Natural killer cell (primary cell): Measurements from ENCODE around the gene ZBED1. TPM values are rescaled to one million over a fixed set of nuclear protein-coding genes. Genes with fewer than 3 reads are reported as not detected.
"Not testable (repeated sequence)": the region's sequence is repeated elsewhere in the genome, so short reads cannot be mapped to it uniquely, and the experiment has no call there.

ENCODE experiments used
- ATAC-seq, 3 donors: fragments of 150-1000 bp in 2 of 3; fragments of 200-7000 bp in 1 of 3; cut with Tn5 transposase; 1 replicate in 1 of 3; 2 replicates in 2 of 3; pipeline ENCODE4 v1.10.0; 2021; ENCODE audit warnings: mild to moderate bottlenecking in 2 of 3, moderate library complexity in 2 of 3
- DNase-seq, 2 donors: peaks; one replicate each; pipeline versions ENCODE4 v3.0.0 to v3.0.0-alpha.2; 2013 to 2021; ENCODE audit warnings: mixed read lengths in 1 of 2
- H3K27ac ChIP-seq: one replicate; pipeline ENCODE4 v1.5.1; 2013; ENCODE audit warnings: mild to moderate bottlenecking, low read length
- H3K27me3 ChIP-seq: one replicate; pipeline ENCODE4 v1.6.1; 2013; ENCODE audit warnings: low read length; ENCODE audit not compliant: control insufficient read depth, insufficient read depth
- H3K36me3 ChIP-seq: one replicate; pipeline ENCODE4 v1.6.1; 2013; ENCODE audit warnings: low read length; ENCODE audit not compliant: control insufficient read depth, insufficient read depth
- H3K4me1 ChIP-seq: one replicate; pipeline ENCODE4 v1.6.1; 2013; ENCODE audit warnings: low read length; ENCODE audit not compliant: control insufficient read depth, insufficient read depth
- H3K4me3 ChIP-seq: one replicate; pipeline ENCODE4 v1.5.1; 2013; ENCODE audit warnings: low read length
- H3K9me3 ChIP-seq: one replicate; pipeline ENCODE4 v1.6.1; 2013; ENCODE audit warnings: low read length; ENCODE audit not compliant: control insufficient read depth, insufficient read depth
- H3K27ac Mint-ChIP-seq, 2 donors: one replicate each; pipeline ENCODE4 v1.8.0; 2022; ENCODE audit warnings: mild to moderate bottlenecking in 2 of 2, mixed read lengths in 2 of 2, moderate library complexity in 1 of 2
- H3K27me3 Mint-ChIP-seq, 2 donors: one replicate each; pipeline ENCODE4 v1.8.0; 2022; ENCODE audit warnings: low read depth in 2 of 2, mixed read lengths in 2 of 2
- H3K36me3 Mint-ChIP-seq: one replicate; pipeline ENCODE4 v1.8.0; 2022; ENCODE audit warnings: mixed read lengths
- H3K4me1 Mint-ChIP-seq, 2 donors: one replicate each; pipeline ENCODE4 v1.8.0; 2022; ENCODE audit warnings: mixed read lengths in 2 of 2
- H3K4me3 Mint-ChIP-seq: one replicate; pipeline ENCODE4 v1.8.0; 2022; ENCODE audit warnings: mild to moderate bottlenecking, moderate library complexity, mixed read lengths
- H3K9me3 Mint-ChIP-seq, 2 donors: one replicate each; pipeline ENCODE4 v1.8.0; 2022; ENCODE audit warnings: mixed read lengths in 2 of 2
- WGBS: methylation state at CpG from one replicate; pipeline ENCODE4 v1.1.7; 2013; ENCODE audit warnings: missing lambda C conversion rate; ENCODE audit not compliant: insufficient coverage; 5-methylcytosine and 5-hydroxymethylcytosine counted together
- intact Hi-C: fragments of 100-400 bp; cut with micrococcal nuclease; formaldehyde crosslinking; loops from one replicate; pipeline ENCODE4 v1.14.2; 2022
- total RNA-seq, 4 donors: library from RNA; stranded (reverse); fragments of 120-200 nt in 1 of 4; gene quantifications; one replicate each; pipeline versions ENCODE4 v1.2.3 to v1.2.4, GENCODE V29; 2013 to 2022
- TF ChIP-seq, protein P1 (sequence below): fragments of 200-600 bp; IDR thresholded peaks from one replicate; pipeline ENCODE4 v1.8.0; 2022; ENCODE audit warnings: antibody characterized with exemption

The ZBED1 gene
- total RNA-seq, 3 donors from 2014 or later (not counting 1 experiment from before 2014, with no cell fraction given) = 30.5 to 36.3 (median 33.8) TPM

DNA sequence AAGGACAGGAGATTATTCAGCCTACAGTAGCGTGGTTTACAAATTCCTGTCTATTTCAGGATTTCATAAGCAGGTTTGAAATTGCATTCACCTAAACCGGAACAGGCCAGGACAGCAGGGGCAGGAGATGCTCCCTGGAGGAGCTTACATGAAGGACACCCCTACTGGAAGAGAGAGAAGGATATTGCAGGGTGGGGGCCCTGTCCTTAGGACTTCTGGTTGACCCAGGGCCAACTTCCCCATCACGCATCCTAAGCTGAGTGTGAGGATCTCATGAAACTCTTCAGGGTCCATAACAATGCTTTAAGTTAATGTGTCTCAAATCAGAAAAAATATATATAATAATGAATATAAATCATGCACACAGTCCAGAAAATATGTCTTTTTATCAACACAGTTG, 6.4 kb upstream of the ZBED1 start:
- WGBS = 89% methylated on average over 2 of the region's 3 CpGs
- no peak overlapping the region for H3K27ac ChIP-seq
- no peaks in the 10 kb centered on the region for H3K9me3 Mint-ChIP-seq
- no peak for DNase-seq
- TF ChIP-seq, protein P1, sequence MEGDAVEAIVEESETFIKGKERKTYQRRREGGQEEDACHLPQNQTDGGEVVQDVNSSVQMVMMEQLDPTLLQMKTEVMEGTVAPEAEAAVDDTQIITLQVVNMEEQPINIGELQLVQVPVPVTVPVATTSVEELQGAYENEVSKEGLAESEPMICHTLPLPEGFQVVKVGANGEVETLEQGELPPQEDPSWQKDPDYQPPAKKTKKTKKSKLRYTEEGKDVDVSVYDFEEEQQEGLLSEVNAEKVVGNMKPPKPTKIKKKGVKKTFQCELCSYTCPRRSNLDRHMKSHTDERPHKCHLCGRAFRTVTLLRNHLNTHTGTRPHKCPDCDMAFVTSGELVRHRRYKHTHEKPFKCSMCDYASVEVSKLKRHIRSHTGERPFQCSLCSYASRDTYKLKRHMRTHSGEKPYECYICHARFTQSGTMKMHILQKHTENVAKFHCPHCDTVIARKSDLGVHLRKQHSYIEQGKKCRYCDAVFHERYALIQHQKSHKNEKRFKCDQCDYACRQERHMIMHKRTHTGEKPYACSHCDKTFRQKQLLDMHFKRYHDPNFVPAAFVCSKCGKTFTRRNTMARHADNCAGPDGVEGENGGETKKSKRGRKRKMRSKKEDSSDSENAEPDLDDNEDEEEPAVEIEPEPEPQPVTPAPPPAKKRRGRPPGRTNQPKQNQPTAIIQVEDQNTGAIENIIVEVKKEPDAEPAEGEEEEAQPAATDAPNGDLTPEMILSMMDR = no peak
- H3K27me3 ChIP-seq = no peaks in the 10 kb centered on the region
- no peaks in the 10 kb centered on the region for H3K4me1 ChIP-seq
- no peaks in the 10 kb centered on the region for H3K4me1 Mint-ChIP-seq
- no peak overlapping the region for H3K4me3 Mint-ChIP-seq
- intact Hi-C loops = no loop called here
- H3K9me3 ChIP-seq = no peaks in the 10 kb centered on the region
- H3K4me3 ChIP-seq = no peak overlapping the region
- H3K27ac Mint-ChIP-seq = no peak overlapping the region
- no peaks in the 10 kb centered on the region for H3K36me3 ChIP-seq
- ATAC-seq = no peak
- peaks cover 0 to 5% of the 10 kb centered on the region in 2 donors for H3K27me3 Mint-ChIP-seq
- no peaks in the 10 kb centered on the region for H3K36me3 Mint-ChIP-seq

GRCh38 chrX:2505341-2505740, 4.6 kb upstream of the ZBED1 start:
- 94% methylated on average over 8 of the region's 8 CpGs for WGBS
- H3K27me3 Mint-ChIP-seq, H3K4me1 ChIP-seq, H3K4me3 ChIP-seq, H3K9me3 Mint-ChIP-seq, DNase-seq, H3K36me3 Mint-ChIP-seq, H3K27ac ChIP-seq, intact Hi-C loops, H3K9me3 ChIP-seq, H3K27me3 ChIP-seq, ATAC-seq, H3K27ac Mint-ChIP-seq, H3K36me3 ChIP-seq, H3K4me3 Mint-ChIP-seq, H3K4me1 Mint-ChIP-seq: not testable (repeated sequence)

GRCh38 chrX:2504706-2505332, 4.0 kb upstream of the ZBED1 start:
- H3K9me3 ChIP-seq = no peaks in the 10 kb centered on the region
- no peaks in the 10 kb centered on the region for H3K36me3 ChIP-seq
- intact Hi-C loops = loop anchor here (5.0 kb wide), 1 partner anchor 848 kb away; no protein-coding TSS in a partner anchor
- peaks cover 13% of the 10 kb centered on the region for H3K4me1 ChIP-seq
- TF ChIP-seq, protein P1 = no peak
- no peaks in the 10 kb centered on the region for H3K36me3 Mint-ChIP-seq
- H3K27ac ChIP-seq = no peak overlapping the region
- H3K4me3 ChIP-seq = no peak overlapping the region
- H3K27ac Mint-ChIP-seq = no peak overlapping the region
- no peaks in the 10 kb centered on the region for H3K9me3 Mint-ChIP-seq
- peaks cover 0 to 10% of the 10 kb centered on the region in 2 donors for H3K4me1 Mint-ChIP-seq
- no peaks in the 10 kb centered on the region for H3K27me3 Mint-ChIP-seq
- 84% methylated on average over 7 of the region's 7 CpGs for WGBS
- H3K27me3 ChIP-seq = no peaks in the 10 kb centered on the region
- DNase-seq = no peak
- no peak overlapping the region for H3K4me3 Mint-ChIP-seq
- ATAC-seq = no peak

DNA sequence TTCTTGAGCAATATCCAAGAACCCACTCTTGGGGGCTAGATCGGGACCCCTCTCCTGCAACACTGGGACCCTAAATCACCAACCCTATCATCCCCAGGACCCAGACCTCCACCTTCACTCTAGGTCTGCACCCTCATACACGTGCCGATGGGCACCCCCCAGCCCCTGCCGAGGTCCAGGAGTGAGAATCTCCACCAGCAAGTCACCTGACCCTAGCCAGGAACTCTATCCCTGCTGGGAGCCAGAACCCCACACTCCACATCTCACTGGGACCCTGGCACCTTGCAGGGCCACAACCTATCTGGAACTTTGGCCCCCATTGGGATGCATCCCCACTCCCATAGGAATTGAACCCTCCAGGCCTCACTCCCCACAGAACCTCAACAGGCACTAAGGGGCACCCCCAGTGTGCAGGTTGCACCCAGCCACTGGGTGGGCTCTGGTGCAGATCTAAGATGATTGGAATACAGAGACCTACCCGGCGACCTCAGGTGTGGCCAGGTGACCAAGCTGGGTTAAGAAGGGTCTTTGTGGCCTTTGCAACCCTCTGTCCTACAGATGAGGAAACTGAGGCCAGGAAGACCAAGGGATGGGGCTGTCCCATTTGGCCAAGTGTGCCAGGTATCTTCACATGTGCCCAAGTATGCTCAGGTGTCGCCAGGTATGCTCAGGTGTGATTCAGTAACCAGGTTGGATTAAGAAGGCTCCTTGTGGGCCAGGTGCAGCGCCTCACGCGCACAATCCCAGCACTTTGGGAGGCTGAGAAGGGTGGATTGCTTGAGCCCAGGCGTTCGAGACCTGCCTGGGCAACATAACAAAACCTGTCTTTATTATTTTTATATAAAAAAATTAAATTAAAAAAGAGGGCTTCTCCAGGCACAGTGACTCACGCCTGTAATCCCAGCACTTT, 3.1 kb upstream of the ZBED1 start:
- H3K27me3 Mint-ChIP-seq = no peaks in the 10 kb centered on the region

More for the DNA sequence above, 3.1 kb upstream of the ZBED1 start:
- ATAC-seq = no peak
- DNase-seq = no peak
- peak overlapping the region; percentile 76 to 92 for H3K27ac Mint-ChIP-seq
- no peaks in the 10 kb centered on the region for H3K36me3 Mint-ChIP-seq
- H3K9me3 Mint-ChIP-seq = no peaks in the 10 kb centered on the region
- Histone ChIP-seq H3K9me3 (no peaks in the 10 kb centered on the region), H3K4me1 (peaks cover 23% of the 10 kb centered on the region), H3K36me3 (no peaks in the 10 kb centered on the region), H3K4me3 (no peak overlapping the region), H3K27me3 (no peaks in the 10 kb centered on the region), H3K27ac (no peak overlapping the region)
- WGBS = 94% methylated on average over 11 of the region's 13 CpGs
- intact Hi-C loops = loop anchor here (5.0 kb wide), 1 partner anchor 847 kb away; no protein-coding TSS in a partner anchor
- TF ChIP-seq, protein P1 = no peak
- peak overlapping the region; percentile 74 for H3K4me3 Mint-ChIP-seq
- H3K4me1 Mint-ChIP-seq = peaks cover 1 to 20% of the 10 kb centered on the region in 2 donors
